B cell (primary cell): ENCODE measurements around the gene CD40. TPM values are rescaled to one million over a fixed set of nuclear protein-coding genes. Genes with fewer than 3 reads are reported as not detected.

Source experiments
- ATAC-seq: fragments of 200-7000 bp; cut with Tn5 transposase; one replicate; pipeline ENCODE4 v1.10.0; 2021; ENCODE audit warnings: low read depth, mild to moderate bottlenecking, moderate number of reproducible peaks, moderate library complexity
- CTCF ChIA-PET: fragments of 350-600 bp; sonication (Branson Sonifier 250); formaldehyde crosslinking; loops from one replicate; lab custom pipeline; 2021; ENCODE audit warnings: antibody characterized with exemption, inconsistent platforms; lab: Charles Lee
- POLR2A ChIA-PET: fragments of 350-600 bp; sonication (Branson Sonifier 250); formaldehyde crosslinking; loops from one replicate; lab custom pipeline; 2021; ENCODE audit warnings: antibody characterized with exemption; lab: Charles Lee
- DNase-seq: peaks from one replicate; pipeline ENCODE4 v3.0.0; 2013
- H2AFZ ChIP-seq: 2 replicates; pipeline ENCODE4 v1.6.1; 2012; ENCODE audit warnings: mild to moderate bottlenecking, low read depth, low read length; ENCODE audit not compliant: insufficient read depth, poor library complexity, severe bottlenecking
- H3K27ac ChIP-seq, 2 donors: 1 replicate in 1 of 2; 2 replicates in 1 of 2; pipeline ENCODE4 v1.5.1; 2012 to 2013; ENCODE audit warnings: low read length in 2 of 2, mild to moderate bottlenecking in 2 of 2, moderate library complexity in 1 of 2
- H3K27me3 ChIP-seq, 4 experiments: fragments of 200-600 bp in 1 of 4; sonication (generic) in 1 of 4; replicated peaks in 1 of 4; 1 replicate in 2 of 4; 2 replicates in 2 of 4; pipeline versions ENCODE4 v1.6.1 to v1.7.0; 2013 to 2016; ENCODE audit warnings: low read length in 3 of 4, mild to moderate bottlenecking in 2 of 4, mixed read lengths in 1 of 4, moderate library complexity in 1 of 4; ENCODE audit not compliant: insufficient read depth in 4 of 4, control insufficient read depth in 3 of 4; ENCODE audit errors: control extremely low read depth in 1 of 4
- H3K36me3 ChIP-seq, 2 experiments: replicated peaks in 1 of 2; 1 replicate in 1 of 2; 2 replicates in 1 of 2; pipeline versions ENCODE4 v1.6.1 to v1.7.1; 2013; ENCODE audit warnings: low read length in 1 of 2; ENCODE audit not compliant: insufficient read depth in 2 of 2, control insufficient read depth in 1 of 2; ENCODE audit errors: control extremely low read depth in 1 of 2, extremely low read depth in 1 of 2
- H3K4me1 ChIP-seq, 2 donors: fragments of 200-600 bp in 1 of 2; sonication (generic) in 1 of 2; 1 replicate in 1 of 2; 2 replicates in 1 of 2; pipeline versions ENCODE4 v1.5.1 to v1.6.1; 2013 to 2017; ENCODE audit warnings: low read length in 2 of 2; ENCODE audit not compliant: control insufficient read depth in 2 of 2, insufficient read depth in 2 of 2
- H3K4me2 ChIP-seq: replicated peaks from 2 replicates; pipeline ENCODE3; 2012; ENCODE audit warnings: mild to moderate bottlenecking, low read depth, low read length; ENCODE audit not compliant: poor library complexity, severe bottlenecking
- H3K4me3 ChIP-seq, 5 experiments: fragments of 200-600 bp in 1 of 5; sonication (generic) in 1 of 5; 1 replicate in 3 of 5; 2 replicates in 2 of 5; pipeline versions ENCODE4 v1.5.1 to v1.7.0; 2011 to 2016; ENCODE audit warnings: low read length in 4 of 5, mild to moderate bottlenecking in 4 of 5, low read depth in 2 of 5, control low read depth in 1 of 5, moderate library complexity in 1 of 5; ENCODE audit not compliant: insufficient read depth in 1 of 5; ENCODE audit errors: control extremely low read depth in 1 of 5, extremely low read depth in 1 of 5
- H3K79me2 ChIP-seq: fragments of 200-600 bp; sonication (generic); one replicate; pipeline ENCODE4 v1.6.0; 2016; ENCODE audit warnings: low read length; ENCODE audit not compliant: control insufficient read depth, insufficient read depth
- H3K9ac ChIP-seq: fragments of 200-600 bp; sonication (generic); 2 replicates; pipeline ENCODE4 v1.6.1; 2017; ENCODE audit warnings: mild to moderate bottlenecking, low read length, moderate library complexity
- H3K9me3 ChIP-seq, 3 donors: one replicate each; pipeline versions ENCODE4 v1.6.1 to v1.7.1; 2013; ENCODE audit warnings: low read length in 2 of 3; ENCODE audit not compliant: control insufficient read depth in 2 of 3, insufficient read depth in 1 of 3; ENCODE audit errors: control extremely low read depth in 1 of 3
- H4K20me1 ChIP-seq: 2 replicates; pipeline ENCODE4 v1.6.0; 2012; ENCODE audit warnings: mild to moderate bottlenecking, low read length; ENCODE audit not compliant: insufficient read depth, control insufficient read depth, poor library complexity, severe bottlenecking
- H3K27ac Mint-ChIP-seq: one replicate; pipeline ENCODE4 v1.8.0; 2021; ENCODE audit warnings: mixed read lengths
- H3K27me3 Mint-ChIP-seq: one replicate; pipeline ENCODE4 v1.8.0; 2021; ENCODE audit warnings: mixed read lengths
- H3K4me1 Mint-ChIP-seq: one replicate; pipeline ENCODE4 v1.8.0; 2021; ENCODE audit warnings: mixed read lengths
- H3K4me3 Mint-ChIP-seq: one replicate; pipeline ENCODE4 v1.8.0; 2021; ENCODE audit warnings: mixed read lengths
- H3K9me3 Mint-ChIP-seq: one replicate; pipeline ENCODE4 v1.8.0; 2022; ENCODE audit warnings: mixed read lengths; ENCODE audit not compliant: insufficient read depth
- EZH2 ChIP-seq: IDR thresholded peaks from 2 replicates; pipeline ENCODE4 v1.6.1; 2012; ENCODE audit warnings: borderline replicate concordance, low read depth, mild to moderate bottlenecking, moderate library complexity, low read length; ENCODE audit not compliant: insufficient read depth, poor library complexity, severe bottlenecking
- WGBS: methylation state at CpG from one replicate; pipeline ENCODE4 v1.1.5; 2013; ENCODE audit warnings: missing lambda C conversion rate; ENCODE audit not compliant: insufficient coverage; 5-methylcytosine and 5-hydroxymethylcytosine counted together
- intact Hi-C: fragments of 100-400 bp; cut with micrococcal nuclease; formaldehyde crosslinking; loops from one replicate; pipeline ENCODE4 v1.10.0; 2022
- polyA plus RNA-seq: library from polyadenylated mRNA; depleted of rRNA; stranded (reverse); fragments of >200 nt; gene quantifications from 2 replicates; pipeline ENCODE4 v1.2.3, GENCODE V29; 2012
- total RNA-seq, 2 donors: library from RNA; stranded (reverse); fragments of 120-200 nt in 1 of 2; gene quantifications; 1 replicate in 1 of 2; 2 replicates in 1 of 2; pipeline versions ENCODE4 v1.2.3 to v1.2.4, GENCODE V29; 2013 to 2022
- TF ChIP-seq, protein P1 (sequence below): fragments of 200-600 bp; IDR thresholded peaks from one replicate; pipeline ENCODE4 v1.8.0; 2022; ENCODE audit warnings: antibody characterized with exemption, mild to moderate bottlenecking

CD40 gene
- total and polyA plus RNA-seq, 2 donors (not counting 1 experiment from before 2014, with no cell fraction given) = 210 to 215 TPM

DNA sequence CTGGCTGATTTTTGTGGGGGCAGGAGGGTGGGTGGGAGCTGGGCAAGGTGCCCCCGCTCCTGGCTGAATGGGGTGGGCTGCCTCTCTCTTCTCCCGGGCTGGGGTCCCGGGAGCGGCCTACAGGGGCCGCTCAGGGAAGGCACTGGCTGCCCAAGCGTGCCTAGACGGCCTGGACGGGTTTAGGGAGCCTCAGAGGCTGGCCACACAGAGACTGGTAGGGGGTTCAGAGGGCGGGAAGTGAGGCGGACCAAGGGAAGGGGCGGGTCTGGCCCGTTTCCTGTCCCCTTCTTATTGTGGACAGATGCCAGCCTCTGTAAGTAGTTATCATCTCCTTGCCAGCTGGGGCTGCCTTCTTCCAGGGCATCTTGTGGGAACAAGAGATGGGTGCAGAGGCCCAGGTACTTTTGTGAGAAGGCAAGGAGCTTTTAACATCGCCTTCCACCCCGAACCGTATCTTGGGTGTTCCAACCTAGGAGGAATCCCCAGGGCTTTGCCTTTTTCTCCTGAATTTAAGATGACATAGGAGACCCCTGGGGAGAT, 437 bp downstream of the CD40 start:
- ATAC-seq (peak; percentile 59), DNase-seq (no peak)
- peak overlapping the region; percentile 100 for H3K27ac Mint-ChIP-seq
- intact Hi-C loops = loop anchor here (1.0 to 10.0 kb wide), 9 partner anchors 10 to 1234 kb away; partner anchors contain the start of genes DNTTIP1, WFDC3, YWHAB and ZNF335
- H3K36me3 ChIP-seq = peaks cover 0 to 32% of the 10 kb centered on the region in 2 experiments
- H3K4me3 Mint-ChIP-seq = peak overlapping the region; percentile 100
- H3K79me2 ChIP-seq = peaks cover 86% of the 10 kb centered on the region
- peaks cover 50% of the 10 kb centered on the region for H4K20me1 ChIP-seq
- H3K9me3 ChIP-seq = no peaks in the 10 kb centered on the region
- peak overlapping the region; percentile 99 to 100 for H3K27ac ChIP-seq
- no peaks in the 10 kb centered on the region for H3K27me3 Mint-ChIP-seq
- H3K4me1 Mint-ChIP-seq = peaks cover 59% of the 10 kb centered on the region
- ChIA-PET CTCF (interaction anchor here (1.1 to 4.7 kb wide), 8 partner anchors 7 to 288 kb away, joined by 3 to 29 read pairs (median 17); partner anchors contain the start of gene ELMO2), POLR2A (interaction anchor here (0.5 to 2.4 kb wide), 6 partner anchors 11 to 1273 kb away, joined by 3 to 11 read pairs (median 4); no protein-coding TSS in a partner anchor)
- H3K9ac ChIP-seq = peak overlapping the region; percentile 89
- WGBS = 1% methylated on average over 14 of the region's 15 CpGs
- H2AFZ ChIP-seq = no peak overlapping the region
- no peak for TF ChIP-seq EZH2
- TF ChIP-seq, protein P1, sequence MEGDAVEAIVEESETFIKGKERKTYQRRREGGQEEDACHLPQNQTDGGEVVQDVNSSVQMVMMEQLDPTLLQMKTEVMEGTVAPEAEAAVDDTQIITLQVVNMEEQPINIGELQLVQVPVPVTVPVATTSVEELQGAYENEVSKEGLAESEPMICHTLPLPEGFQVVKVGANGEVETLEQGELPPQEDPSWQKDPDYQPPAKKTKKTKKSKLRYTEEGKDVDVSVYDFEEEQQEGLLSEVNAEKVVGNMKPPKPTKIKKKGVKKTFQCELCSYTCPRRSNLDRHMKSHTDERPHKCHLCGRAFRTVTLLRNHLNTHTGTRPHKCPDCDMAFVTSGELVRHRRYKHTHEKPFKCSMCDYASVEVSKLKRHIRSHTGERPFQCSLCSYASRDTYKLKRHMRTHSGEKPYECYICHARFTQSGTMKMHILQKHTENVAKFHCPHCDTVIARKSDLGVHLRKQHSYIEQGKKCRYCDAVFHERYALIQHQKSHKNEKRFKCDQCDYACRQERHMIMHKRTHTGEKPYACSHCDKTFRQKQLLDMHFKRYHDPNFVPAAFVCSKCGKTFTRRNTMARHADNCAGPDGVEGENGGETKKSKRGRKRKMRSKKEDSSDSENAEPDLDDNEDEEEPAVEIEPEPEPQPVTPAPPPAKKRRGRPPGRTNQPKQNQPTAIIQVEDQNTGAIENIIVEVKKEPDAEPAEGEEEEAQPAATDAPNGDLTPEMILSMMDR = no peak
- peaks cover 42 to 55% of the 10 kb centered on the region in 2 donors for H3K4me1 ChIP-seq
- H3K9me3 Mint-ChIP-seq = no peaks in the 10 kb centered on the region
- peak overlapping the region; percentile 65 to 93 (median 83) for H3K4me3 ChIP-seq
- H3K27me3 ChIP-seq = no peaks in the 10 kb centered on the region
- H3K4me2 ChIP-seq = peak overlapping the region; percentile 99
